HG03442 (cell line): Measurements from ENCODE around the gene TMEM38A.
"Not testable (repeated sequence)": the region's sequence is repeated elsewhere in the genome, so short reads cannot be mapped to it uniquely, and the experiment has no call there.

Experiments
- ATAC-seq: cut with Tn5 transposase; IDR thresholded peaks from one replicate; pipeline ENCODE4 v1.9.1; 2021; ENCODE audit warnings: mild to moderate bottlenecking, moderate library complexity; ENCODE audit not compliant: unreplicated experiment

TMEM38A gene

DNA sequence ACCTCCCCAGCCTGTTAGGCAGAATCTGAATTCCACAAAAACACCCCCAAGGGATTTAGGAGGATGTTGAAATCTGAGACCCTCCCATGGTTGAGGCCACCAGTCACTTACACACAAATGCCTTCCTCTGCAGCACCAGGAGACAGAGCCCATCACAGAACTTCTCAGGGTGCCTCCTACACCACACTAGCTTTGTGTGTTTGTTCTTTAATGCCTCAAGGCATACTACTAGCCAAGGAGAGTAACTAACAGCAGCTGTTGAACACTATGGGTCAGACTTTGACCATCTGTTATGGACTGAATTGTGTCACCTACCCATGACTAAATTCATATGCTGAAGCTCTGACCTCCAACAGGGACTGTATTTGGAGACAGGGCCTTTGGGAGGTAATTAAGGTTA, 23.4 kb upstream of the TMEM38A start:
- no peak for ATAC-seq

DNA sequence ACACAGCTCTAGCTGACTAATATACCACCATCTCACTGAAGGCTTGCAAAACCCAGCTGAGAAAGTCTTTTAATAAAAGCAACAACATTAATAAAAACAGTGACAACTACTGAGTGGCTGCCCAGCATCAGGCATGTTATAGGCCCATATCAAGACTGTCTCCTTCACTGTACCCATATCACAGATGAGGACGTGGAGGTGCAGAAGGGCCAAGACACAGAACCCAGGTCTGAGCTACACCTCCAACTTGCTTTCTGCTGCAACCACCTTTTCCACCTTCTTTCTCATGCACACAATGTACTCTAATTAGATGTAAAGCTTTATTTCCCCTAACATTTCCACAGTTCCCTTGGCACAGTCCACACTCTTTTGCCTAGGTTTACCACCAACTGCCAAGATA, 22.3 kb upstream of the TMEM38A start:
- ATAC-seq, result no peak

DNA sequence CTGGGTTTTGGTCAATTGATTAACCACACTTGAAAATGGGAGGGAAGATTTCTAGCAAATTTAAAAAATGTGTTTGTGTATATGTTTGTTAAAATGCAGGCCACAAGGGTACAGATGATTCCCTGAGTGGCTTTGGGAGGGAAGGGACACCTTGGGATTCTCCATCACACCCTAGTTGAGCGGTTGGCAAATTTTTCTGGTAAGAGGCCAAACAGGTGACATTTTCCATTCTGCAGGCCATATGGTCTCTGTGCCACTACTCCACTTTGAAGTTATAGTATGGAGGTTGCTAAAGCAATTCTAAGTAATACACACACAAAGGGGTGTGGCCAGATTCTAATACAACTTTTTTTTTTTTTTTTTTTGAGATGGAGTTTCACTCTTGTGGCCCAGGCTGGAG, 20.0 kb upstream of the TMEM38A start:
- no peak for ATAC-seq

DNA sequence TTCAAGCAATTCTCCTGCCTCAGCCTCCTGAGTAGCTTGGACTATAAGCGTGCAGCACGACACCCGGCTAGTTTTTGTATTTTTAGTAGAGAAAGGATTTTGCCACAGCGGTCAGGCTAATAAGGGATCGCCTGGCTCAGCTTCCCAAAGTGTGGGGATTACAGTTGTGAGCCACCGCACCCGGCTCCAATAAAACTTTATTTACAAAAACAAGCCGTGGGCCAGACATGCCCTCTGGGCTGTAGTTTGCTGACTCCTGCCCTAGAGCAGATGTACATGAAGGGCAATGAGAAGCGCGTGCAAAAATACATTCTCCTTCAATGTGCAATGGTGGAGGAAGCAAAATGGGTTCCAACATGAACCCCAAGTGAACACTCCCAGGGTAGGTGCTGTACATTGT, 19.2 kb upstream of the TMEM38A start:
- ATAC-seq, result no peak

DNA sequence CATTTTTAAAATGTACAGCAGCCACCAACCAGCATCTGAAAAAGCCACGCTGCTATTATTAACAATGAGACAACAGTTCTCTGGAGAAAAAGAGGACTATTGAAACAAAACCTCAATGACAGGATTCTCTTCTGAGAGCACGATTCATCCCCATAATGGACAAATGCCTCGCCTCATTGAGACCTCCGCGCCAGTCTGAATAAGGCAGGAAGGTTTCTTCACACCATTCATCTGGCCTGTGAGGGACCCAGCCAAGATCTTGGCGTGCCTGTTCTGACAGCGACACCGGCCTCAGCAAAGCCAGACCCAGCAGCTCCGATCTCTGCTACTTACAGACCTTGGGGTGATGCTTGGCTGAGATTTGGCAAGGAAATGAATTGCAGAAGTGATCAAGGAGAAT, 15.8 kb upstream of the TMEM38A start:
- no peak for ATAC-seq

DNA sequence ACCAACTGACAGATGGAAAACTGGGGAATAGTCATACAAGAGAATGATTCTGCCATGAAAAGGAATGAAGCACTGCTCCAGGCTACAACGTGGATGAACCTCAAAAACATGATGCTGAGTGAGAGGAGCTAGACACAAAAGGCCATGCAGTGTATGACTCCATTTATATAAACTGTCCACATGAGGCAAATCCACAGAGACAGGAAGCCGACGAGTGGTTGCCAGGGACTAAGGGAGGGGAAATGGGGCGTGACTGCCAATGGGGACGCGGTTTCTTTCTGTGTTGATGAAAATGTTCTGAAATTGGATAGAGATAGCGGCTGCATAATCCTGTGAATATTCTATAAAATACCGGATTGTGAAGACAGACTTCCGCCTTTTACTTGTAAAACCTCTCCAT, 11.2 kb upstream of the TMEM38A start:
- no peak for ATAC-seq

DNA sequence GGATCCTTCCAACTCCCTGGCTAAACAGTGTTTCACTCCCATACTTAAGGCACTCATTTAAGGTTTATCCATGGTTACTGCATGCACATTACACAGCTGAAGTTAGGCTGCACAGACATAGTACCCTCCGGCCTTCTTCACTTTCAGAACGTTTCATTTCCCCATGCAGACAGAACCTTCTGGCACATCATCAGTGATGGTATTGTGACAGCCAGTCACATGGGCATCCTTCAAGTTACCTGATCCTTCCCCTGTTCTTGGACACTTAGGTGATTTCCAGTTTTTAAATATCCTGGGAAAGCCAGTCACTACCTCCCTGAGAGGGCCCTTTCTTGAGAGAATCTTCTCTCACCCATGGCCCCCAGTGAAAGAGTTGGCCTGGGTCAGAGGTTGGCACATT, 10.1 kb upstream of the TMEM38A start:
- no peak for ATAC-seq

DNA sequence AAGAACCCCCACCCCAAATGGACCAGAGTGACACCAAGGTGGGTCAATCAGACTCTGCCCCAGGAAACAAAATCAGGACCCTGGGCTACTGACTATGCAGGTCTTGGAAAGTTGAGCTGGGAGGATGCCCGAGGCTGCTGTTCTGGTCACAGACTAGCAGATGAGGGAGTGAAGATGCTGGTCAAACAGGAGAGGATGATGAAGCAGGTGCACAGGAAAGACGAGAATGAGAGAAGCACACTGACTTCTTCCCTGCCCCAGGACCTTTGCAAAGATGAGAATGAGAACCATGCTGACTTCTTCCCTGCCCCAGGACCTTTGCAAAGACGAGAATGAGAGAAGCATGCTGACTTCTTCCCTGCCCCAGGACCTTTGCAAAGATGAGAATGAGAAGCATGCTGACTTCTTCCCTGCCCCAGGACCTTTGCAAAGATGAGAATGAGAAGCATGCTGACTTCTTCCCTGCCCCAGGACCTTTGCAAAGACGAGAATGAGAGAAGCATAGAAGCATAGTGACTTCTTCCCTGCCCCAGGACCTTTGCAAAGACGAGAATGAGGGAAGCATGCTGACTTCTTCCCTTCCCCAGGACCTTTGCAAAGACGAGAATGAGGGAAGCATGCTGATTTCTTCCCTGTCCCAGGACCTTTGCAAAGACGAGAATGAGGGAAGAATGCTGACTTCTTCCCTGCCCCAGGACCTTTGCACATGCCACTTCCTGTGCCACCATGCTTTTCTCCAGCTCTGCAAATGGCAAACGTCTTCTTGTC, 9.3 kb upstream of the TMEM38A start:
- ATAC-seq, result not testable (repeated sequence)

DNA sequence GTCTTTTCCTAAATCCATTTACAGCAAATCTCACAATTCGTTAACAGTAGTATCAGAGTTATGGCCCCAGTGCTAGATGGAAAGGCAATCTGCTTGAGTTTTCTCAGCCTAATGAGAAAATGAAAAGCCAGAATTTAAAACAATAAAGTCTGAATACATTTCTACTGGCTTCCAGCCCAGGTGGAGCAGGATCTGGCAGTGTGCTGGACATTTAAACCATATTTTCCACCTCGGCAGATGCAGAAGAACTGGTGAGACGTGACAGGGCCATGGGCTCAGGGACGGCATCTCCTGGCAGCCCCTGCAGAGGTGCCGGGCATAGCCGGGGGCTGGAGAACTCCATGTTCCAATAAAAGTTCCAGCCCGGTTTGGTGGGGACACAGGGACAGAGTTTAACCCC, 8.1 kb upstream of the TMEM38A start:
- no peak for ATAC-seq

DNA sequence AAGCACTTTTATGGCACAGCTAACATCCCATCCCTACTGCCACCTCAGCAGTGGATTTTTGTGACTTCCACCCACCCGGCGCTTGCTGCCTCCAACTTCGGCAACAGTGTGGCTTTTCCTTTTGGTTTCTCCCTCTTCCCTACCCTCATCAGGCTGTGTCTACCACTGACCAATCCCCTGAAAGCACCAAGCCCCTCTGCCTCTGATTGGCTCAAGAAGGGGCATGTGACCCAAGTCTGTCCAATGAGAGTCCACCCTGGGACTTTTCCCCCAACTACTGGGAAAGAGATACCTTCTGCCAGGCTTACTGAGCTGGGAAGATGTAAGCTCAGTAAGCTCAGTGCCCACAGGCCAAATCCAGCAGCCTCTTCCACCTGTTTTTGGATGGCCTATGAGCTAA, 6.8 kb upstream of the TMEM38A start:
- ATAC-seq, result no peak

DNA sequence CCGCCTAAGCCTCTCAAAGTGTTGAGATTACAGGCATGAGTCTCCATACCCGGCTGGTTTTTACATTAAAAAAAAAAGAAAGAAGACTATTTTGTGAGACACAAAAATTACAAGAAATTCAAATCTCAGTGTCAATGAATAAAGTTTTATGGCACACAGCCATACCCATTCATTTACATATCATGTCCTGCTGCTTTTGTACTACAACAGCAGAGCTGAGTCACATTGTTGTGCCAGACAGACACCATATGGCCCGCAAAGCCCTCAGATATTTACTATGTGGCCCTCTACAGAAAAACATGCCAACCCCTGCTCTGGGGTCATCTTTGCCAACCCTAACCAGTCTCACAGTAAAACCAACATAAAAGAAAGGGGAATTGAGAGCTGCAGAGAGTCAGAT, 6.3 kb upstream of the TMEM38A start:
- ATAC-seq, result no peak

DNA sequence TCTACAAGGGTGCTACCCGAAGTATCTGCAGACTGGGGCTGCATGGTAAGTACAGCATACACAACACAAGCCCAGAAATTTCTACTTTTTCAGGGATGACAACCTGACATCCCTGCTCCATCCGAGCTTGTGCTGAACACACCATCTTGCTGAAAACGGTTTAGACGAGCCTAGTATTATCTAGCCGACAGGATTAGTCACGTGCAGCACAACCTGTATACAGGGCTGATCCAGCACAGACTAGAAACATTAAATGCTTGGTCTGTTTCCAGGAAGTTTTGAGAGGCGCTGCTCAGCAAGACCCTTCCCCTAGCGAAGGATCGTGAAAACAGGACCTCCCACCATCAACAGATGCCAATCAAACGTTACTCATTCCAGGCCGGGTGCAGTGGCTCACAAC, 5.2 kb upstream of the TMEM38A start:
- no peak for ATAC-seq

DNA sequence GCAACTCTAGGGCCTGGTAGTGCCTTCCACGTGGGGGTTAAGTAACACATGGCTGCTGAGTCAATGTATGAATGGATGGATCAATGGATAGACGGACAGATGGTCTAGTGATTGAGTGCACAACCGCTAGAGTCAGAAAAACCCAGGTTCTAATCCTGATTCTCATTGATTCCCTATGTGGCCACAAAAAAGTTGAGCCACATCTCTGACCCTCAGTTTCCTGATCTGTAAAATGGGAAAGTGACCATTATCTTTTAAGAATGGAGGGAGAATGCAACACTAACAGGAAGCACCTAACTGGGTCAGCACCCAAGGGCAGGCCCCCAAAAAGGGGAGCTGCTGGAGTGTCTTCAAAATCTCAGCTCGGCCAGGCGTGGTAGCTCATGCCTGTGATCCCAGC, 3.6 kb upstream of the TMEM38A start:
- ATAC-seq, result no peak

DNA sequence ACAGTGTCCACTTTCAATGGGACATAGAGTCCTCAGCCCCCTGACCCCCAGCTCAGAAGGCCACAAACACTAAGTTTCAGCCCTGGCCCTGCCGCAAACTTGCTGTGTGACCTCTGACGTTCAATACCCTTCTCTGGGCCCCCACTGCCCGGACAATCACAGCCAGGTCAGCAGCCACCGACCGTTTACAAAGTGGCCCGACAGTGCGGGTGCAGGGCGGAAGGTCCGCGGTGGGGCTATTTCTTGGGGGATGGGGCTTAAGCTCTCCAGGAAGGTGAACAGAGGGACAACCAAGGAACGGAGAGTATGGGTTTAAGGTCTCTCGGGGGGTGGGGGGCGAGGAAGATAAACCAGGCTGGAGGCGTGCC, 1.5 kb upstream of the TMEM38A start:
- no peak for ATAC-seq

DNA sequence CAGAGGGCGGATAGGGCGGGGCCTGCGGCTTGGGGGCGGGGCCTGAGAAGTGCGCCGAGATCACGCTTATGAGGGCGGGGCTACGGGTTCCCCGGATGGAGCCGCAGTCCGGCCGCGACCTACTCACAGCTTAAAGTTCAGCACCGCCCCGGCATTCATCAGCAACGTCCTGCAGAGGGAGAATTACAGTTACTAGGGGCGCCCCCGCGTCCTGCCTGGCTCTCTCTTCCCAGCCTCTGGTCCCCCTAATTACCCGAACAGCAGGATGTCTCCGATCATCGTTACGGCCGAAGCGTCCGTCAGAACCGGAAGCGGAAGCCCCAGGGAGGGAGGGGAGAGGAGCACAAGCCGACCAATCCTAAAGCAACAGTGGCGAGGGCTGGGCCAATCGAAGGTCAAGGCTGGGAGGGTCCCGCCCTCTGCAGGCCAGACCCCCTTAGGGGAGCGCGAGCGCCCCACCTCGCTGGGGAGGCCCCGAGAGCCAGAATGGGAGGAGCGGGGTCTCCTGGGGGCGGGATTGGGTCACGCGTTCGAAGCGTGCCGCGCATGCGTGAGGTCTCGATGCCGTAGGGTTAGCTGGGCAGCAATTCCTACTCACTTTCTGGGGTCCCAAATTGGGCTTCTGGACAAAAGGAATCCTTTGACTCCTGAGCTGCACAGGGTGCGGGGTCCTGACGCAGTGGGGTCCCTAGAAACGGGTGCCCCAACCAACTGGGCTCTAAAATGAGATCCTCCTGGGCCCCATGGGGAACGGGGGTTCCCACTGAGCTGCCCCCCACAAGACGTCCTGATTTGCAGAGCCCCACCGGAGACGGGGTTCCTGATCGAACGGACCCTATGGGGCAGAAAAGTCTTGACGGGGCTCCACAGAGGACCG, 869 bp upstream of the TMEM38A start, which contains the start of gene SMIM7:
Gene SMIM7 (minus strand): TSS at position 313 of the 877 bp plus-strand sequence. CDS start 34 bp downstream, at position 279.
- ATAC-seq, result peak; percentile 88

DNA sequence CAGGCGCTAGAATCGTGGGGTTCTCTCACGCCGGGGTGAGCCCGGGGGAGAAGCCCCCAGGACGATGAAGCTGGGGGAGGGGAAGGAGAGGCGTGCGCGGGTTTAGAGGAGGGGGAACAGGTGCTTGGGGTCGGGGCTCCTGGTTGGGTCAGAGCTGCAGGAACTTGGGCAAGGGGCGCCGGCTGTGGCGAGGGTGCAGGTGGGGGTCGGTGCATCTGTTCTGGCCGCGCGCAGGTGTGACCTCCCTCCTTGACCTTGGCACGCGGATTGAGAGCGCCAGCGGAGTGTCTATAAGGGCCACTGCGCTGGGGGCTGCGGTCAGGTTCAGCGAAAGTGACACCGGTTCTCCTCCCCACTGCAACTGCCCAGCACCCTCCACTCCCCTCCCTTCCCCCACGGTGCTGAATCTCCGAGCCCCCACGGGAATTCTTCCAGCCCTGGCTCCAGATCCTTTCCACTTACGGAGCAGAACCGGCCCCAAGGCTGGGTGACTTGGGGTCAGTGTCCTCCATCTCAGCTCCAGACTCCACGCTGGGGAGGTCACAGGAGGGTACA, 618 bp downstream of the TMEM38A start:
- ATAC-seq, result no peak

DNA sequence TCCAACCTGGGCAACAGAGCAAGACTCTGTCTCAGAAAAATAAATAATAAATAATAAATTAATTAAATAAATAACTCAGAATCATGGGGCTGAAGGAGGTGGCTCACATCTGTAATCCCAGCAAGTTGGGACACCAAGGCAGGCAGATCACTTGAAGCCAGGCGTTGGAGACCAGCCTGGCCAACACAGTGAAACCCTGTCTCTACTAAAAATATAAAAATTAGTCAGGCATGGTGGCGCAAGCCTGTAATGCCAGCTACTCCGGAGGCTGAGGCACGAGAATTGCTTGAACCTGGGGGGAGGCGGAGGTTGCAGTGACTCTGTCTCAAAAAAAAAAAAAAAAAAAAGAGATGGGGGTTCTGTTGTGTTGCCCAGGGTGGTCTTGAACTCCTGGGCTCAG, 7.2 kb downstream of the TMEM38A start:
- ATAC-seq, result no peak

DNA sequence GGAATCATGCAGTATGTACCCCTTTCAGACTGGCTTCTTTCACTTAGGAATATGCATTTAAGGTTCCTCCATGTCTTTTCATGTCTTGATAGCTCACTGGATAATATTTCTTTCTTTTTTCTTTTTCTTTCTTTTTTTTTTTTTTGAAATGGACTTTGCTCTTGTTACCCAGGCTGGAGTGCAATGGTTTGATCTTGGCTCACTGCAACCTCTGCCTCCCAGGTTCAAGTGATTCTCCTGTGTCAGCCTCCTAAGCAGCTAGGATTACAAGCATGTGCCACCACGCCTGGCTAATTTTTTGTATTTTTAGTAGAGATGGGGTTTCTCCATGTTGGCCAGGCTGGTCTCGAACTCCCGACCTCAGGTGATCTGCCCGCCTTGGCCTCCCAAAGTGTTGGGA, 7.8 kb downstream of the TMEM38A start:
- ATAC-seq, result not testable (repeated sequence)

DNA sequence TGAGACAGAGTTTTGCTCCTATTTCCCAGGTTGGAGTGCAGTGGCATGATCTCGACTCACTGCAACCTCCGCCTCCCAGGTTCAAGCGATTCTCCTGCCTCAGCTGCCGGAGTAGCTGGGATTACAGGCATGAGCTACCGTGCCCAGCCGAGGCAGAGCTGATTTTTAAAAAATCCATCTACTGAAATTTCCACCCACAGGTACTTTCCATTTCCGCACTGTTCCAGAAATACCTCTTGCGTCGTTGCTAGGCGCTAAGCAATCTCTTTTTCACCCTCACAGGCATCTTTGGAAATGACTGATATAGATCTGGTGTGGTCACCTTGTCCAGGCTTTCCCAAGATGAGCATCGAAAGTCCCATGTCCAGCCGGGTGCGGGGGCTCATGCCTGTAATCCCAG, 9.4 kb downstream of the TMEM38A start:
- ATAC-seq, result no peak

DNA sequence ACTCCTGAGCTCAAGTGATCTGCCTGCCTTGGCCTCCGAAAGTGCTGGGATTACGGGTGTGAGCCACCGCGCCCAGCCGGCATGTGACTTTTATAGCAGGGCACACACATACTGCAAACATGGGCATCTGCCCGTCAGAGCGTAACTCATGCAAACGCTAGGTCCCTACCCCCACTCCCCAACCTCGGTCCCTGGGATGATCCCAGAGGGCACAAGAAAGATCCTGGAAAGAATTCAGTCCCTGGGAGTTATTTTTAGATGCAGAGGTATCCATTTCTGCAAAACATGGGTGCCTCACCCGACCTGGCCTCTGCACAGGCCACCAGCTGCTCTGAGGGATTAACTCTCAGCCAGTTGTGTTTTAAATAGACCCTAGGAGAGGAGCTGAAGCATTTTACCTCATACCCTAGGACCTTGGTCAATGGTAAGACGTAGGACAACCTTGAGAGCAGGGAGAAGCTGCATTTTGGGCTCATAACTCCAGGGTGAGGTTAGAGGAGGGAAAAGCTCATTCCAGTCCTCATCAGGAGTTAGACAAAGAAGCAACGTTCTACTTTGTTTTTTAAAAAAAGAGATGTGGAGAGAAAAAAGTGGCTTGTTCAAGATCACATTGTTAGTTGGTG, 10.8 kb downstream of the TMEM38A start:
- no peak for ATAC-seq

DNA sequence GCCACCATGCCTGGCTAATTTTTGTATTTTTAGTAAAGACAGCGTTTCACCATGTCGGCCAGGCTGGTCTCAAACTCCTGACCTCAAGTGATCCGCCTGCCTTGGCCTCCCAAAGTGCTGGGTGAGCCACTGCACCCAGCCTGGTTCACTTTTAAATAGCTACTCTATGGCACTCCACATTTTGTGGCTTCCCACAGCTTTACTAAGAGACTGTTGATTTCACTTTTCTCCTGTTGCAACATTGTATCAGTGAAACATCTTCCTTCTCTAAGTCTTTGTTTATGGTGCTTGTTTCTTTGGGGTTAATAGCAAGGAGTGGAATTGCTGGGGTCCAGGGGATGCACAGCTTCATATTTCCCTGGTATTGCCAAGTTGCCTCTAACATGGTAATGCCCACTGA, 12.3 kb downstream of the TMEM38A start:
- no peak for ATAC-seq
